Spleen (tissue), 7 donors: Measurements from ENCODE around the gene PLCB1.

Source experiments
- CTCF ChIP-seq, 11 experiments: fragments of 200-600 bp in 7 of 11; fragments of 450-650 bp in 4 of 11; sonication (generic) in 4 of 11; IDR thresholded peaks in 8 of 11; conservative IDR thresholded peaks in 3 of 11; 1 replicate in 7 of 11; 2 replicates in 4 of 11; pipeline versions ENCODE4 v1.4.0 to v1.8.0; 2016 to 2021; ENCODE audit warnings: antibody characterized with exemption in 11 of 11, inconsistent platforms in 4 of 11, mild to moderate bottlenecking in 1 of 11
- POLR2A ChIP-seq, 3 donors: fragments of 450-650 bp; IDR thresholded peaks; one replicate each; pipeline ENCODE4 v1.5.1; 2017; ENCODE audit warnings: antibody characterized with exemption in 3 of 3, mild to moderate bottlenecking in 1 of 3
- donor health status: DM: no; HTN: no; CAD: no; lungs with moderate emphysema.
- donor health status: DM: no; HTN: no; CAD: no.
- donor health status: DM: no; HTN: no; CAD: no.

- TF ChIP-seq CTCF (IDR thresholded peaks at IDR 0.05 in 8 of 11, conservative IDR thresholded peaks at IDR 0.05 in 3 of 11) = no peak
- no peak for TF ChIP-seq POLR2A (IDR thresholded peaks at IDR 0.05)
Measured at GRCh38 chr20:8532169-8532568, 400.1 kb downstream of the PLCB1 start.
